Stomach smooth muscle (tissue), 2 donors: ENCODE data around the gene KNSTRN.
A peak's percentile ranks its signal among the peaks of the same experiment; 100 is the strongest.

ENCODE experiments used
- H3K27ac ChIP-seq: one replicate; pipeline ENCODE4 v1.7.0; 2013; ENCODE audit warnings: mild to moderate bottlenecking, low read length, inconsistent platforms
- H3K27me3 ChIP-seq, 2 donors: one replicate each; pipeline ENCODE4 v1.7.0; 2013; ENCODE audit warnings: low read length in 2 of 2; ENCODE audit not compliant: insufficient read depth in 2 of 2, control insufficient read depth in 1 of 2
- H3K36me3 ChIP-seq, 2 donors: one replicate each; pipeline ENCODE4 v1.7.0; 2013; ENCODE audit warnings: low read length in 2 of 2; ENCODE audit not compliant: control insufficient read depth in 2 of 2, insufficient read depth in 2 of 2
- H3K4me1 ChIP-seq: one replicate; pipeline ENCODE4 v1.7.0; 2013; ENCODE audit warnings: low read length; ENCODE audit not compliant: control insufficient read depth, insufficient read depth
- H3K4me3 ChIP-seq, 2 donors: one replicate each; pipeline ENCODE4 v1.7.0; 2013; ENCODE audit warnings: low read length in 2 of 2
- H3K9ac ChIP-seq, 2 donors: one replicate each; pipeline ENCODE4 v1.7.0; 2013; ENCODE audit warnings: low read length in 2 of 2, mild to moderate bottlenecking in 1 of 2
- H3K9me3 ChIP-seq, 2 donors: one replicate each; pipeline ENCODE4 v1.7.0; 2013; ENCODE audit warnings: low read length in 2 of 2; ENCODE audit not compliant: control insufficient read depth in 2 of 2
- donor health status: healthy.
- donor health status: Pancreatic carcinoma.

KNSTRN gene

GRCh38 chr15:40407330-40407990 lies 24.9 kb downstream of the KNSTRN start:
- Histone ChIP-seq H3K9me3 (no peaks in the 10 kb centered on the region), H3K27me3 (no peaks in the 10 kb centered on the region), H3K27ac (no peak overlapping the region), H3K36me3 (peaks cover 26 to 28% of the 10 kb centered on the region in 2 donors), H3K9ac (peak overlapping the region; percentile 7 to 39), H3K4me1 (peaks cover 23% of the 10 kb centered on the region), H3K4me3 (no peak overlapping the region)

DNA sequence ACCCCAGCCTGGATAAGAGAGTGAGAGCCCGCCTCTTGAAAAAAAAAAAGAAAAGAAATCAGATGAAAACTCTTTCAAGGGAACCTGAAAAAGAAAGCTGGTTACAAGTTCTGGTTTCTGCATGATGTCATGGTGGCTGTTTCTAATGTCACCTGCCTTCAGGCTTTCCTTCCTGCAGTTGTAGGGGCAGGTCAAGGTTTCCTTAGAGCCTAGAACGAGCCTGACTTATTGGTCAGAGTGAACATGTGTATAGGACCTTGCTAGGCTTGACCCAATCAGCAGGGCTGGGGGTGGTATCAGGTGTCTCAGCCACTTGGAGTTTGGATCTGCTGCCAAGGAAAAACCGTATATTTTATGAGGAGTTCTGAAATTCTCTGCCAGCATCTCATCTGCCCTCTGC lies 26.8 kb downstream of the KNSTRN start:
- Histone ChIP-seq H3K4me1 (peaks cover 23% of the 10 kb centered on the region), H3K4me3 (no peak overlapping the region), H3K27me3 (no peaks in the 10 kb centered on the region), H3K27ac (no peak overlapping the region), H3K9ac (no peak overlapping the region), H3K9me3 (no peaks in the 10 kb centered on the region), H3K36me3 (peaks cover 37 to 39% of the 10 kb centered on the region in 2 donors)

DNA sequence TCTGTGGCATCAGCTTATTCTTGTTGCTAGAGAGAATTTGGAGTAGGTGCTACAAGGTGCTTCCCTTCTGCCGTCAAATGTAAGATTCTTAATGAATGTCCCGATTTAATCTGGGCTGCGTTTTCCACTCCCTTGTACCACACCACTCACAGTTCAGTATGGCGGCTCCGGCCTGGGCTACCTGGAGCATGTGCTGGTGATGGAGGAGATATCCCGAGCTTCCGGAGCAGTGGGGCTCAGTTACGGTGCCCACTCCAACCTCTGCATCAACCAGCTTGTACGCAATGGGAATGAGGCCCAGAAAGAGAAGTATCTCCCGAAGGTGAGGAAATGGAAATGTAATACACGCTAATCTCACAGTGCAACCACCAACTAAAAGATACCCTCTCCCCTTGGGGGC lies 28.0 kb downstream of the KNSTRN start:
- H3K27ac ChIP-seq: no peak overlapping the region
- no peak overlapping the region for H3K4me3 ChIP-seq
- H3K9me3 ChIP-seq: no peaks in the 10 kb centered on the region
- H3K27me3 ChIP-seq: no peaks in the 10 kb centered on the region
- H3K4me1 ChIP-seq: peaks cover 17% of the 10 kb centered on the region
- peaks cover 48 to 51% of the 10 kb centered on the region in 2 donors for H3K36me3 ChIP-seq
- H3K9ac ChIP-seq: no peak overlapping the region

GRCh38 chr15:40412095-40412759 lies 29.7 kb downstream of the KNSTRN start:
- Histone ChIP-seq H3K4me1 (peaks cover 5% of the 10 kb centered on the region), H3K27me3 (no peaks in the 10 kb centered on the region), H3K9me3 (no peaks in the 10 kb centered on the region), H3K27ac (no peak overlapping the region), H3K4me3 (no peak overlapping the region), H3K9ac (no peak overlapping the region), H3K36me3 (peaks cover 51 to 56% of the 10 kb centered on the region in 2 donors)

DNA sequence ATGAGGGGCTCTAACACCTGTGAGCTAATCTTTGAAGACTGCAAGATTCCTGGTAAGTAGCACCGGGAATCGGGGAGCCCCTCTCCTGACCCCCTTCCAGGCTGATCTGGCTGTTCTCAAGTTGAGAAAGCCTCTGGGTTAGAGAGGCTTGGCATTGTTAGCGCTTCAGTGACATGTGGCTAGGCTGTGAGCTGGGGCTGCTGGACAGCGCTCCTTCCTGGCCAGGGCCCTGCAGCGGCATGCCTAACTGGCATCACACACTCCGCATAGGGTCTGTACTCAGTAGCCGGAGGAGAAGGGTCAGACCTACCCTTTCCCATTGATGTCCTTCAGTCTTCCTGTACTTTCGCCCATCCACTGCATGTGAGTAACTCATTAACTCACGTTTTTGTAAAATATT lies 30.5 kb downstream of the KNSTRN start:
- peaks cover 47 to 58% of the 10 kb centered on the region in 2 donors for H3K36me3 ChIP-seq
- H3K27me3 ChIP-seq: no peaks in the 10 kb centered on the region
- H3K4me3 ChIP-seq: no peak overlapping the region
- no peak overlapping the region for H3K27ac ChIP-seq
- no peaks in the 10 kb centered on the region for H3K4me1 ChIP-seq
- no peak overlapping the region for H3K9ac ChIP-seq
- H3K9me3 ChIP-seq: no peaks in the 10 kb centered on the region

DNA sequence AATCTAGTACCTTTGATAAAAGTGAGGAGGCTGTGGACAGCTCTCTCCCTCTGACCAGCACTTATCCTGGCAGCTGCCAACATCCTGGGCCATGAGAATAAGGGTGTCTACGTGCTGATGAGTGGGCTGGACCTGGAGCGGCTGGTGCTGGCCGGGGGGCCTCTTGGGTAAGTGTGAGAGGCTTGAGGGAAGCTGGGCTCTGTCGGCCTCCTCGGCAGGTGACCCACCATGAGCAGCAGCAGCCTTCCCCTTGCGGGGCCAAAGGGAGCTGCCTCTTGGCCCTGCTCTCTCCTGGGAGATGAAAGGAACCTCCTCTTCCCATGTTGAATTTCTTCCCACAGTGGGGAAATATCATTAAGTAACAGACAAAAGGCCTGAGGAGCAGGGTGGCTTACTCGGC lies 32.3 kb downstream of the KNSTRN start:
- Histone ChIP-seq H3K27ac (no peak overlapping the region), H3K9me3 (no peaks in the 10 kb centered on the region), H3K27me3 (no peaks in the 10 kb centered on the region), H3K36me3 (peaks cover 49 to 60% of the 10 kb centered on the region in 2 donors), H3K4me1 (no peaks in the 10 kb centered on the region), H3K4me3 (no peak overlapping the region), H3K9ac (no peak overlapping the region)

DNA sequence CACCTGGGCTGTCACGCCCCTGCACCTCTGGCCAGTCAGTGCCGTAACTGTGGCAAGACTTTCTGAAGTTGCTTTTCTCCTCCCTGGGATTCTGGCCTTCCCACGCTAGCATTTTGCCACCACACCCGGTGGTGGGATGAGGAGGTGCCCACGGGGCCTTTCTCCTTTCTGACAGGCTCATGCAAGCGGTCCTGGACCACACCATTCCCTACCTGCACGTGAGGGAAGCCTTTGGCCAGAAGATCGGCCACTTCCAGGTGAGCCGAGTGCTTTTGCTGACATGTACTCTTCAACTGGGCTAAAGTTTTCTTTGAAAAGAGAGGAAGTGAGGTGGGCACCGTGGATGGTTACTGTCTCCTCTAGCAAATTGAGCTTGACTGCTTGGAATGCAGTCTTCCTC lies 32.7 kb downstream of the KNSTRN start:
- H3K36me3 ChIP-seq: peaks cover 46 to 57% of the 10 kb centered on the region in 2 donors
- H3K27ac ChIP-seq: no peak overlapping the region
- H3K27me3 ChIP-seq: no peaks in the 10 kb centered on the region
- H3K4me3 ChIP-seq: no peak overlapping the region
- no peaks in the 10 kb centered on the region for H3K9me3 ChIP-seq
- H3K9ac ChIP-seq: no peak overlapping the region
- H3K4me1 ChIP-seq: peaks cover 3% of the 10 kb centered on the region

GRCh38 chr15:40416056-40416455 lies 33.5 kb downstream of the KNSTRN start:
- H3K27ac ChIP-seq: no peak overlapping the region
- peaks cover 38 to 50% of the 10 kb centered on the region in 2 donors for H3K36me3 ChIP-seq
- no peak overlapping the region for H3K9ac ChIP-seq
- H3K4me1 ChIP-seq: peaks cover 12% of the 10 kb centered on the region
- H3K9me3 ChIP-seq: no peaks in the 10 kb centered on the region
- no peak overlapping the region for H3K4me3 ChIP-seq
- H3K27me3 ChIP-seq: no peaks in the 10 kb centered on the region

- Histone ChIP-seq H3K36me3 (peaks cover 23 to 30% of the 10 kb centered on the region in 2 donors), H3K9ac (no peak overlapping the region), H3K9me3 (no peaks in the 10 kb centered on the region), H3K27ac (no peak overlapping the region), H3K27me3 (no peaks in the 10 kb centered on the region), H3K4me3 (no peak overlapping the region), H3K4me1 (peaks cover 20% of the 10 kb centered on the region)
Measured at GRCh38 chr15:40418126-40418525, 35.6 kb downstream of the KNSTRN start.

GRCh38 chr15:40420071-40420713 lies 37.7 kb downstream of the KNSTRN start:
- peaks cover 9 to 16% of the 10 kb centered on the region in 2 donors for H3K36me3 ChIP-seq

DNA sequence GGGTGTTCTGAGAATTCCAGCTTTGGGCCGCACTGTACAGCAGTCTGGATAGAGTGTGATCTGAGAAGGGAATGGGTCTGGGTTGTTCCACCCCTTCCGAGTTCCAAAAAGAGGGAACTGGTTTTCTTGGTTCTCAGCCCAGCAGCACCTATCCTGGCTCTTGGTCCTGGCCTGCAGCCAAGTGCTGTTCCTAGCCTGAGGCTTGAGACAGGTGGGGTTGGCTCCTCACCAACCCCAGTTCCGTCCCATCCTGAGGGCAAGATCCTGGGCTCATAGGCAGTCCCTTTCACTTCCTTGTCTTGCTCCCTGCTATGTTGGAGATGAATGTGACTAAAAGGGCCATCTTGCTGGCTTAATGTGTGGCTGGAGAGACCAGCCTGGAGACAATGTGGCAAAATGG lies 38.3 kb downstream of the KNSTRN start:
- H3K27ac ChIP-seq: peak overlapping the region; percentile 74
- H3K27me3 ChIP-seq: no peaks in the 10 kb centered on the region
- peaks cover 6 to 10% of the 10 kb centered on the region in 2 donors for H3K36me3 ChIP-seq
- no peaks in the 10 kb centered on the region for H3K9me3 ChIP-seq
- H3K4me1 ChIP-seq: peaks cover 20% of the 10 kb centered on the region
- no peak overlapping the region for H3K4me3 ChIP-seq
- H3K9ac ChIP-seq: peak overlapping the region in 1 of 2 donors; percentile 29

More at GRCh38 chr15:40420071-40420713, 37.7 kb downstream of the KNSTRN start:
- Histone ChIP-seq H3K4me3 (no peak overlapping the region), H3K9ac (no peak overlapping the region), H3K27ac (peak overlapping the region; percentile 74), H3K9me3 (no peaks in the 10 kb centered on the region), H3K4me1 (peaks cover 20% of the 10 kb centered on the region), H3K27me3 (no peaks in the 10 kb centered on the region)
